Upper lobe of right lung (tissue), 1 donor: ENCODE data around the gene SAP130. TPM values are rescaled to one million over a fixed set of nuclear protein-coding genes. Genes with fewer than 3 reads are reported as not detected.

Source experiments
- ATAC-seq: fragments of 200-7000 bp; cut with Tn5 transposase; one replicate; pipeline ENCODE4 v1.9.1; 2020; ENCODE audit warnings: mild to moderate bottlenecking, moderate library complexity
- DNase-seq: peaks from one replicate; pipeline ENCODE4 v3.0.0-alpha.2; 2020
- H3K27ac ChIP-seq: fragments of 200-600 bp; one replicate; pipeline ENCODE4 v1.8.0; 2022
- H3K27me3 ChIP-seq: fragments of 200-600 bp; one replicate; pipeline ENCODE4 v1.8.0; 2022; ENCODE audit warnings: mild to moderate bottlenecking
- H3K36me3 ChIP-seq: fragments of 200-600 bp; one replicate; pipeline ENCODE4 v1.8.0; 2022
- H3K4me1 ChIP-seq: fragments of 200-600 bp; one replicate; pipeline ENCODE4 v1.8.0; 2022
- H3K4me3 ChIP-seq: fragments of 200-600 bp; one replicate; pipeline ENCODE4 v1.8.0; 2022; ENCODE audit warnings: mild to moderate bottlenecking
- H3K9me3 ChIP-seq: fragments of 200-600 bp; one replicate; pipeline ENCODE4 v1.8.0; 2022
- intact Hi-C: fragments of 100-400 bp; cut with DNase I; formaldehyde crosslinking; loops from one replicate; pipeline ENCODE4 v1.11.0; 2022
- total RNA-seq: library from RNA; stranded (reverse); fragmentation: NEBNext Ultra II Directional; extraction: Animal tissue kit (Norgen Biotek cat#: 25700); gene quantifications from one replicate; pipeline ENCODE4 v1.2.1, GENCODE V29; 2021
- TF ChIP-seq, protein P1 (sequence below): fragments of 200-600 bp; IDR thresholded peaks from one replicate; pipeline ENCODE4 v1.8.0; 2022; ENCODE audit warnings: antibody characterized with exemption
- donor health status: DM: no; HTN: yes; CAD: no; lungs with severe emphysema.

The SAP130 gene
- total RNA-seq, 1 donor from 2014 or later = 16.9 TPM

DNA sequence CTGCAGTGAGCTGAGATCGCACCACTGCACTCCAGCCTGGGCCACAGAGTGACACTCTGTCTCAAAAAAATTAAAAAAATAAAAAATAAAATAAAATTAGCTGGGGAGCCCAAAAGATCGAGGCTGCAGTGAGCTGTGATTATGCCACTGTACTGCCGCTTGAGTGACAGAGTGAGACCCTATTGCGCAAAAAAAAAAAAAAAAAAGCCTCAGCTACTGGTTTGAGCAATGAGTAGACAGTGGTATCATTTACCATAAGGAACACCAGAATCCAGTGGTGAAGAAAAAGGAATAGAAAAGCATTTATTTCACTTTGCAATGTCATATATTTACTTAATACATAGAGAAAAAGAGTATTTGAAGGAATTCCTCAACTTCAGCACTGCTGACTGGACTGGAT lies 3.0 kb downstream of the SAP130 start:
- Histone ChIP-seq H3K27ac (no peak overlapping the region), H3K36me3 (peaks cover 8% of the 10 kb centered on the region), H3K4me1 (peaks cover 12% of the 10 kb centered on the region), H3K27me3 (no peaks in the 10 kb centered on the region), H3K4me3 (no peak overlapping the region), H3K9me3 (no peaks in the 10 kb centered on the region)
- intact Hi-C loops = no loop called here
- DNase-seq (no peak), ATAC-seq (no peak)
- TF ChIP-seq, protein P1, sequence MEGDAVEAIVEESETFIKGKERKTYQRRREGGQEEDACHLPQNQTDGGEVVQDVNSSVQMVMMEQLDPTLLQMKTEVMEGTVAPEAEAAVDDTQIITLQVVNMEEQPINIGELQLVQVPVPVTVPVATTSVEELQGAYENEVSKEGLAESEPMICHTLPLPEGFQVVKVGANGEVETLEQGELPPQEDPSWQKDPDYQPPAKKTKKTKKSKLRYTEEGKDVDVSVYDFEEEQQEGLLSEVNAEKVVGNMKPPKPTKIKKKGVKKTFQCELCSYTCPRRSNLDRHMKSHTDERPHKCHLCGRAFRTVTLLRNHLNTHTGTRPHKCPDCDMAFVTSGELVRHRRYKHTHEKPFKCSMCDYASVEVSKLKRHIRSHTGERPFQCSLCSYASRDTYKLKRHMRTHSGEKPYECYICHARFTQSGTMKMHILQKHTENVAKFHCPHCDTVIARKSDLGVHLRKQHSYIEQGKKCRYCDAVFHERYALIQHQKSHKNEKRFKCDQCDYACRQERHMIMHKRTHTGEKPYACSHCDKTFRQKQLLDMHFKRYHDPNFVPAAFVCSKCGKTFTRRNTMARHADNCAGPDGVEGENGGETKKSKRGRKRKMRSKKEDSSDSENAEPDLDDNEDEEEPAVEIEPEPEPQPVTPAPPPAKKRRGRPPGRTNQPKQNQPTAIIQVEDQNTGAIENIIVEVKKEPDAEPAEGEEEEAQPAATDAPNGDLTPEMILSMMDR = no peak

DNA sequence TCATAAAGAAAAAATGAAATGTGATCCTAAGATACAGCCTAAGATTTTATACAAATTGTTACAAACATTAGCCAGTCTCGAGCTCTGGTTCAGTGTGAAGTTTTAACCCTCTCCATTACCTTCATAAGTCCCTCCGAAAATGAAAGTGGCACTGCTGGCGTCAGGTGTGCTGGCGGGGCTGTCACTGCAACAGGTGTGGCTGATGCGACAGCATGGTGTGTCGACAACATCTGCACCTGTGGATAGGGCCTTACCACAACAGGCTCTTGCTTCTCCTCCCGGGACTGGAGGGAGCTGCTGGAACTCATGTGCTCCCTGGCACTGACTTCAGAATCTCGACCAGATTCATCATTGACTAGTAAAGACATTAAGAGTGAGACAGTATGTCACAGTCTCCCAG lies 10.3 kb downstream of the SAP130 start:
- Histone ChIP-seq H3K36me3 (peaks cover 61% of the 10 kb centered on the region), H3K27ac (no peak overlapping the region), H3K4me1 (no peaks in the 10 kb centered on the region), H3K27me3 (no peaks in the 10 kb centered on the region), H3K4me3 (no peak overlapping the region), H3K9me3 (no peaks in the 10 kb centered on the region)
- ATAC-seq (no peak), DNase-seq (no peak)
- intact Hi-C loops = no loop called here
- TF ChIP-seq, protein P1 = no peak

DNA sequence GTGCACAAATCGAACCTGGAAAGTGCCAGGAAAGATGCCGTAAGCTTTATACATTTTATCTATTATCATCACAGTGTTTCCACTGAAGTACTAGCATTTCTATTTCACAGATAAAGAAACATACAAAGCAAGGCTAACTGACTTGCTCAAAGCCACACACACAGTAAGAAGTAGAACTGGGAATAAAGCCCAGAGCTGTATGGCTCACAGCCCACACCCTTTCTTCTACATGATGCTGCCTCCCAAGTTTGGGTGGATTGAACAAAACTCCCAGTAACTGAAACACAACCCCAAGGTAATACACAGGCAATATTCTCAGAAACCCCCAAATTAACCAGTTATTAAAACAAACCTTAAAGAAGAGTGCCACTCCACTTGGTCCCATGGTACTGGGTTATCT lies 11.2 kb downstream of the SAP130 start:
- H3K4me1 ChIP-seq = no peaks in the 10 kb centered on the region

DNA sequence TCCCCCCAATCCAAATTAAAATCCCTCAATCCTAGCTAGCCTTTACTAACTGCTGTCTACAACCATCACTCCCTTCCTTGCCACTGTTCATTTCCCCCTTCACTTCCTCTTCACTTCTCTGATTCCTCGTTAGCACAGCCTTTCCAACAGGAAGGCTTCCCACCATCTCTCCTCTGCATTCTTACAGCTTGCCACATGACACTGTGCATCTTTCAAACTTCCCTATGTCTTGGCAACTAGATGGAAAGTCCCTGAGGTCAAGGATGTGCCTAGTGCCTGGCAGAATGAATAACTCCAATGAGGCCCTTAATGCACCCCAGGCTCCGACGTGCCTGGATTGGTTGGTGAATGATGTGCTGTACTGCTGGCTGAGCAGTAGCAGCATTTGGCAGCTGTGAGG lies 15.2 kb downstream of the SAP130 start:
- intact Hi-C loops = no loop called here
- TF ChIP-seq, protein P1 = no peak
- ATAC-seq (no peak), DNase-seq (no peak)
- no peaks in the 10 kb centered on the region for H3K27me3 ChIP-seq
- no peak overlapping the region for H3K27ac ChIP-seq
- H3K36me3 ChIP-seq = peaks cover 99% of the 10 kb centered on the region
- no peaks in the 10 kb centered on the region for H3K4me1 ChIP-seq
- no peaks in the 10 kb centered on the region for H3K9me3 ChIP-seq
- H3K4me3 ChIP-seq = no peak overlapping the region

More for the DNA sequence above, 11.2 kb downstream of the SAP130 start:
- H3K27me3 ChIP-seq = no peaks in the 10 kb centered on the region
- no peak for ATAC-seq
- intact Hi-C loops = no loop called here
- H3K27ac ChIP-seq = no peak overlapping the region
- H3K9me3 ChIP-seq = no peaks in the 10 kb centered on the region
- TF ChIP-seq, protein P1 = no peak
- no peak overlapping the region for H3K4me3 ChIP-seq
- DNase-seq = no peak
- H3K36me3 ChIP-seq = peaks cover 70% of the 10 kb centered on the region

DNA sequence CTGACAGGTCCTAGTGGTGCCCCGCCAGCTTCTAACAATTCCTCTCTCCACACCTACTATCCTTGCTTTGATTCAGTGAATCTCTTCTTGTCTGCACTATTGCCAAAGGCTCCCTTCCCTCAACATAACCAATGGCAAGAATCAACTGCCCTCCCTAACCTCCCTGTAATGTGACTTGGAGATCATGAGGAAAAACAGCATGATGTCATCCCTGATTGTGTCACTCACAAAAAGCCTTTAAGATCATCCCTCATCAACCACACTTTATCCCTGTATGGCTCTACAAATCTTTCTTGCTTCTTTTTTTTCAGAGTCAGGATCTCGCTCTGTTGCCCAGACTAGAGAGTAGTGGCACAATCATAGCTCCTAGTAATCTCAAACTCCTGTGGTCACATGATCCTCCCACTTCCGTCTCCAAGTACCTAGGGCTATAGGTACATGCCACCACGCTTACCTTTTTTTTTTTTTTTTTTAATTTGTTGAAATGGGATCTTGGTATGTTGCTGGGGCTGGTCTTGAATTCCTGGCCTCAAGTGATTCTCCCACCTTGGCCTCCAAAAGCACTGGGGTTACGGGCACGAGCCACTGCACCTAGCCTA lies 19.7 kb downstream of the SAP130 start:
- no peak for DNase-seq
- peaks cover 99% of the 10 kb centered on the region for H3K36me3 ChIP-seq
- intact Hi-C loops = no loop called here
- H3K27me3 ChIP-seq = no peaks in the 10 kb centered on the region
- TF ChIP-seq, protein P1 = no peak
- no peak overlapping the region for H3K27ac ChIP-seq
- no peaks in the 10 kb centered on the region for H3K9me3 ChIP-seq
- H3K4me3 ChIP-seq = no peak overlapping the region
- H3K4me1 ChIP-seq = no peaks in the 10 kb centered on the region
- no peak for ATAC-seq

DNA sequence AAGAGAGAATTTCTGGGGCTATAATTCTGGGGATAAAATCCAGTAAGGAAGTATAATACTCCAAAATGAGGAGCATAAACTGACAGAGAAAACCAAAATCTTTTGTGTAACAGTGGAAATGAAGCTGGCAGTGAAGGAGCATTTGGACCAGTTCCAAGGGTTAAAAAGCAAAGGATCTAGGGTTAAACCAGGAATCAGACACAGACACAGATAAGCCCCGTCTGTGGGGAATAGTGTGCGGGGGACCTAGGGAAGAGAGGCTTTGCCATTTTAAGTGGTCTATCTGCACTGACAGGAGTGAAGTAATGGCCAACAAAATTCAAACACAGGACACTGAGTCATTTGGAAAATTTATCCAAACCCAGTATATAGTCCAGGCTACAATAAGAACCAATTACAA lies 23.4 kb downstream of the SAP130 start:
- intact Hi-C loops = no loop called here
- no peak for ATAC-seq
- TF ChIP-seq, protein P1 = no peak
- DNase-seq = no peak
- no peaks in the 10 kb centered on the region for H3K27me3 ChIP-seq
- no peak overlapping the region for H3K27ac ChIP-seq
- no peaks in the 10 kb centered on the region for H3K9me3 ChIP-seq
- peaks cover 97% of the 10 kb centered on the region for H3K36me3 ChIP-seq
- no peak overlapping the region for H3K4me3 ChIP-seq
- no peaks in the 10 kb centered on the region for H3K4me1 ChIP-seq
